DND-41 (cell line): Measurements from ENCODE around the gene KRT4.

Experiments used
- EZH2 ChIP-seq: IDR thresholded peaks from 3 replicates; pipeline ENCODE4 v1.6.1; 2012; ENCODE audit warnings: borderline replicate concordance, low read depth, mild to moderate bottlenecking, moderate library complexity, low read length, inconsistent platforms; ENCODE audit not compliant: severe bottlenecking
- TF ChIP-seq, protein P1 (sequence below): IDR thresholded peaks from 2 replicates; pipeline ENCODE4 v1.5.1; 2012; ENCODE audit warnings: borderline replicate concordance, low read length, moderate library complexity, mild to moderate bottlenecking; ENCODE audit not compliant: poor library complexity, severe bottlenecking; ENCODE audit errors: extremely low read depth

DNA sequence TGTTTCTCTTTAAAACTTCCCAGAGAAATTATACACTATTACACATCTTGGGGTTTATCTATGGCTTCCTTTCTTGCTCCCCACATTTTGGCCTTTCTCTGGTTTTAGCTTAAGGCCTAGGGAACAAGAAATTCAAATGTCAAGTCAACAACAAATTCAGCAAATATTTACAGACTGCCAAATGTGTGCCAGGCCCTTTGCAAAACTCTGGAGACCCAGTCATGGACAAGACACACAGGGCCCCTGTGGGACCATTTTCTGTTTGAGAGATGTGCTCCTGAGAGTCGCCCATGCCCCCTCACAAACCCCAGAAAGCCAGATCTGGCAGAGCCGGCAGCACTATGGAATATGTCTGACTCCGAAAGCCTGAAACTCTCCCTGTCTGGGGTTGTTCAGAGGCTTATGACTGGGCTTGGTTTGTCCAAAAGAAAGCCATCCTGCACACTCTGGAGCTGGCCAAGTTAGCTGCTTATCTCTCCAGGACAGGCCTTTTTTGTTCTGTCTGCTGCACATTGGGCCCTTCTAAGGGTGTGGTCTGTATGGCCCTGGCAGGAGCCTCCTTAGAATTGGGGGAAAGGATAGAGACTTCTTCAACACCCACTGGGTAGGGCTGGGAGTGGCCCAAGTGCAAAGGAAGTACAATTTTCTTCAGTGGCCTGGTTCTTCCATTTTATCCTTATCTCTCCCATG is 16.9 kb downstream of the KRT4 start:
- TF ChIP-seq, protein P1, sequence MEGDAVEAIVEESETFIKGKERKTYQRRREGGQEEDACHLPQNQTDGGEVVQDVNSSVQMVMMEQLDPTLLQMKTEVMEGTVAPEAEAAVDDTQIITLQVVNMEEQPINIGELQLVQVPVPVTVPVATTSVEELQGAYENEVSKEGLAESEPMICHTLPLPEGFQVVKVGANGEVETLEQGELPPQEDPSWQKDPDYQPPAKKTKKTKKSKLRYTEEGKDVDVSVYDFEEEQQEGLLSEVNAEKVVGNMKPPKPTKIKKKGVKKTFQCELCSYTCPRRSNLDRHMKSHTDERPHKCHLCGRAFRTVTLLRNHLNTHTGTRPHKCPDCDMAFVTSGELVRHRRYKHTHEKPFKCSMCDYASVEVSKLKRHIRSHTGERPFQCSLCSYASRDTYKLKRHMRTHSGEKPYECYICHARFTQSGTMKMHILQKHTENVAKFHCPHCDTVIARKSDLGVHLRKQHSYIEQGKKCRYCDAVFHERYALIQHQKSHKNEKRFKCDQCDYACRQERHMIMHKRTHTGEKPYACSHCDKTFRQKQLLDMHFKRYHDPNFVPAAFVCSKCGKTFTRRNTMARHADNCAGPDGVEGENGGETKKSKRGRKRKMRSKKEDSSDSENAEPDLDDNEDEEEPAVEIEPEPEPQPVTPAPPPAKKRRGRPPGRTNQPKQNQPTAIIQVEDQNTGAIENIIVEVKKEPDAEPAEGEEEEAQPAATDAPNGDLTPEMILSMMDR, result no peak
- no peak for TF ChIP-seq EZH2
